HepG2 (cell line): Measurements from ENCODE around the gene ABCA13. TPM values are rescaled to one million over a fixed set of nuclear protein-coding genes. Genes with fewer than 3 reads are reported as not detected.

Experiments used
- MZF1 ChIP-seq: sonication (generic); formaldehyde crosslinking; IDR thresholded peaks from 2 replicates; pipeline ENCODE4 v1.8.1; 2023; ENCODE audit warnings: mild to moderate bottlenecking, missing genetic modification reagents, borderline replicate concordance
- PPARG ChIP-seq: conservative IDR thresholded peaks from 2 replicates; pipeline ENCODE4 v1.6.1; 2016; ENCODE audit warnings: missing biosample characterization, missing genetic modification reagents
- SAP130 ChIP-seq: IDR thresholded peaks from 2 replicates; pipeline ENCODE4 v1.6.1; 2016; ENCODE audit warnings: low read depth
- TEF ChIP-seq: sonication (generic); formaldehyde crosslinking; IDR thresholded peaks from 2 replicates; pipeline ENCODE4 v1.5.0; 2020; ENCODE audit warnings: missing genetic modification reagents
- ZNF549 ChIP-seq: sonication (generic); formaldehyde crosslinking; IDR thresholded peaks from 2 replicates; pipeline ENCODE4 v1.5.0; 2020; ENCODE audit warnings: missing genetic modification reagents
- ZNF678 ChIP-seq: sonication (generic); formaldehyde crosslinking; IDR thresholded peaks from 2 replicates; pipeline ENCODE4 v1.4.0; 2020; ENCODE audit warnings: mild to moderate bottlenecking, missing genetic modification reagents
- ZNF713 ChIP-seq: sonication (generic); formaldehyde crosslinking; IDR thresholded peaks from 2 replicates; pipeline ENCODE4 v1.4.0; 2020; ENCODE audit warnings: mild to moderate bottlenecking, missing genetic modification reagents
- ZNF75D ChIP-seq: sonication (generic); formaldehyde crosslinking; IDR thresholded peaks from 2 replicates; pipeline ENCODE4 v1.8.1; 2023; ENCODE audit warnings: missing genetic modification reagents, mild to moderate bottlenecking, borderline replicate concordance
- ZNF777 ChIP-seq: sonication (generic); formaldehyde crosslinking; IDR thresholded peaks from 2 replicates; pipeline ENCODE4 v1.4.0; 2020; ENCODE audit warnings: missing genetic modification reagents
- polyA plus RNA-seq, 8 experiments: library from polyadenylated mRNA; depleted of rRNA in 3 of 8; stranded (reverse) in 7 of 8; unstranded in 1 of 8; fragments of >200 nt; fragmentation: Illumina TruSeq in 4 of 8; extraction: Trizol in 4 of 8; gene quantifications; 2 replicates each; pipeline versions ENCODE4 v1.2.1 to v1.2.3, GENCODE V29; 2011 to 2016; ENCODE audit warnings: low read depth in 4 of 8, missing spikeins in 1 of 8, mixed read lengths in 1 of 8; ENCODE audit not compliant: insufficient read depth in 1 of 8
- total RNA-seq, 5 experiments: library from RNA; depleted of rRNA; stranded (reverse); fragments of >200 nt; fragmentation: Illumina TruSeq; extraction: Trizol; gene quantifications; 2 replicates each; pipeline ENCODE4 v1.2.3, GENCODE V29; 2016; ENCODE audit warnings: low read depth in 1 of 5
- TF ChIP-seq, protein P1 (sequence below): IDR thresholded peaks from 2 replicates; pipeline ENCODE4 v1.4.0; 2020; ENCODE audit warnings: mild to moderate bottlenecking, missing genetic modification reagents
- TF ChIP-seq, protein P2 (sequence below): sonication (generic); formaldehyde crosslinking; IDR thresholded peaks from 2 replicates; pipeline ENCODE4 v1.5.0; 2020; ENCODE audit warnings: mild to moderate bottlenecking, missing genetic modification reagents

The ABCA13 gene
- total and polyA plus RNA-seq, 2 of the 13 experiments (the other 11 are each of a cell fraction or from before 2014, with no cell fraction given), result 0.03 TPM; not detected in 1

- TF ChIP-seq, protein P1, sequence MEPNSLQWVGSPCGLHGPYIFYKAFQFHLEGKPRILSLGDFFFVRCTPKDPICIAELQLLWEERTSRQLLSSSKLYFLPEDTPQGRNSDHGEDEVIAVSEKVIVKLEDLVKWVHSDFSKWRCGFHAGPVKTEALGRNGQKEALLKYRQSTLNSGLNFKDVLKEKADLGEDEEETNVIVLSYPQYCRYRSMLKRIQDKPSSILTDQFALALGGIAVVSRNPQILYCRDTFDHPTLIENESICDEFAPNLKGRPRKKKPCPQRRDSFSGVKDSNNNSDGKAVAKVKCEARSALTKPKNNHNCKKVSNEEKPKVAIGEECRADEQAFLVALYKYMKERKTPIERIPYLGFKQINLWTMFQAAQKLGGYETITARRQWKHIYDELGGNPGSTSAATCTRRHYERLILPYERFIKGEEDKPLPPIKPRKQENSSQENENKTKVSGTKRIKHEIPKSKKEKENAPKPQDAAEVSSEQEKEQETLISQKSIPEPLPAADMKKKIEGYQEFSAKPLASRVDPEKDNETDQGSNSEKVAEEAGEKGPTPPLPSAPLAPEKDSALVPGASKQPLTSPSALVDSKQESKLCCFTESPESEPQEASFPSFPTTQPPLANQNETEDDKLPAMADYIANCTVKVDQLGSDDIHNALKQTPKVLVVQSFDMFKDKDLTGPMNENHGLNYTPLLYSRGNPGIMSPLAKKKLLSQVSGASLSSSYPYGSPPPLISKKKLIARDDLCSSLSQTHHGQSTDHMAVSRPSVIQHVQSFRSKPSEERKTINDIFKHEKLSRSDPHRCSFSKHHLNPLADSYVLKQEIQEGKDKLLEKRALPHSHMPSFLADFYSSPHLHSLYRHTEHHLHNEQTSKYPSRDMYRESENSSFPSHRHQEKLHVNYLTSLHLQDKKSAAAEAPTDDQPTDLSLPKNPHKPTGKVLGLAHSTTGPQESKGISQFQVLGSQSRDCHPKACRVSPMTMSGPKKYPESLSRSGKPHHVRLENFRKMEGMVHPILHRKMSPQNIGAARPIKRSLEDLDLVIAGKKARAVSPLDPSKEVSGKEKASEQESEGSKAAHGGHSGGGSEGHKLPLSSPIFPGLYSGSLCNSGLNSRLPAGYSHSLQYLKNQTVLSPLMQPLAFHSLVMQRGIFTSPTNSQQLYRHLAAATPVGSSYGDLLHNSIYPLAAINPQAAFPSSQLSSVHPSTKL, result no peak
- TF ChIP-seq ZNF713 (CRISPR knock-in tag) (no peak), TEF (CRISPR knock-in tag) (no peak), ZNF777 (CRISPR knock-in tag) (no peak), MZF1 (CRISPR knock-in tag) (no peak), ZNF549 (CRISPR knock-in tag) (no peak), ZNF678 (CRISPR knock-in tag) (no peak), PPARG (CRISPR knock-in tag) (no peak), SAP130 (CRISPR knock-in tag) (no peak), ZNF75D (CRISPR knock-in tag) (no peak)
- TF ChIP-seq, protein P2, sequence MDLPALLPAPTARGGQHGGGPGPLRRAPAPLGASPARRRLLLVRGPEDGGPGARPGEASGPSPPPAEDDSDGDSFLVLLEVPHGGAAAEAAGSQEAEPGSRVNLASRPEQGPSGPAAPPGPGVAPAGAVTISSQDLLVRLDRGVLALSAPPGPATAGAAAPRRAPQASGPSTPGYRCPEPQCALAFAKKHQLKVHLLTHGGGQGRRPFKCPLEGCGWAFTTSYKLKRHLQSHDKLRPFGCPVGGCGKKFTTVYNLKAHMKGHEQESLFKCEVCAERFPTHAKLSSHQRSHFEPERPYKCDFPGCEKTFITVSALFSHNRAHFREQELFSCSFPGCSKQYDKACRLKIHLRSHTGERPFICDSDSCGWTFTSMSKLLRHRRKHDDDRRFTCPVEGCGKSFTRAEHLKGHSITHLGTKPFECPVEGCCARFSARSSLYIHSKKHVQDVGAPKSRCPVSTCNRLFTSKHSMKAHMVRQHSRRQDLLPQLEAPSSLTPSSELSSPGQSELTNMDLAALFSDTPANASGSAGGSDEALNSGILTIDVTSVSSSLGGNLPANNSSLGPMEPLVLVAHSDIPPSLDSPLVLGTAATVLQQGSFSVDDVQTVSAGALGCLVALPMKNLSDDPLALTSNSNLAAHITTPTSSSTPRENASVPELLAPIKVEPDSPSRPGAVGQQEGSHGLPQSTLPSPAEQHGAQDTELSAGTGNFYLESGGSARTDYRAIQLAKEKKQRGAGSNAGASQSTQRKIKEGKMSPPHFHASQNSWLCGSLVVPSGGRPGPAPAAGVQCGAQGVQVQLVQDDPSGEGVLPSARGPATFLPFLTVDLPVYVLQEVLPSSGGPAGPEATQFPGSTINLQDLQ (CRISPR knock-in tag), result no peak
Observed at GRCh38 chr7:48420206-48420605, 248.9 kb downstream of the ABCA13 start (continued).
